WTC11 (cell line): ENCODE results near the gene SPSB3. TPM values are rescaled to one million over a fixed set of nuclear protein-coding genes. Genes with fewer than 3 reads are reported as not detected.

Experiments
- ATAC-seq: fragments of 200-7000 bp; cut with Tn5 transposase; 2 replicates; pipeline ENCODE4 v1.10.0; 2021; ENCODE audit warnings: mild to moderate bottlenecking, moderate library complexity
- CTCF ChIA-PET: fragments of 300-600 bp; sonication (Branson Sonifier 250); formaldehyde crosslinking; loops from one replicate; lab custom pipeline; 2021; ENCODE audit warnings: antibody characterized with exemption; lab: Charles Lee
- POLR2A ChIA-PET: fragments of 350-600 bp; sonication (Branson Sonifier 250); formaldehyde crosslinking; loops from one replicate; lab custom pipeline; 2021; ENCODE audit warnings: antibody characterized with exemption; lab: Charles Lee
- DNase-seq: peaks from one replicate; pipeline ENCODE4 v3.0.0; 2021; ENCODE audit warnings: low spot score
- H3K27ac Mint-ChIP-seq: 2 replicates; pipeline ENCODE4 v1.8.0; 2021; ENCODE audit warnings: mixed read lengths
- H3K27me3 Mint-ChIP-seq: 2 replicates; pipeline ENCODE4 v1.8.0; 2021; ENCODE audit warnings: low read depth, mild to moderate bottlenecking, moderate library complexity, mixed read lengths
- H3K36me3 Mint-ChIP-seq: 2 replicates; pipeline ENCODE4 v1.8.0; 2021; ENCODE audit warnings: mixed read lengths
- H3K4me1 Mint-ChIP-seq: 2 replicates; pipeline ENCODE4 v1.8.0; 2022; ENCODE audit warnings: mixed read lengths
- H3K4me3 Mint-ChIP-seq: 2 replicates; pipeline ENCODE4 v1.8.0; 2021; ENCODE audit warnings: mild to moderate bottlenecking, moderate library complexity, mixed read lengths
- H3K9me3 Mint-ChIP-seq: 2 replicates; pipeline ENCODE4 v1.8.0; 2021; ENCODE audit warnings: mixed read lengths
- ATF6 ChIP-seq: sonication (generic); formaldehyde crosslinking; IDR thresholded peaks from 2 replicates; pipeline ENCODE4 v1.8.1; 2023; ENCODE audit warnings: mild to moderate bottlenecking, missing genetic modification reagents
- CDX4 ChIP-seq: fragments of 250-450 bp; sonication (Bioruptor Pico); IDR thresholded peaks from 2 replicates; pipeline ENCODE4 v1.9.0; 2021; ENCODE audit warnings: moderate library complexity, mild to moderate bottlenecking, inconsistent platforms, borderline replicate concordance
- E2F1 ChIP-seq: sonication (generic); formaldehyde crosslinking; IDR thresholded peaks from 2 replicates; pipeline ENCODE4 v1.8.0; 2022; ENCODE audit warnings: mild to moderate bottlenecking, missing genetic modification reagents
- ERG ChIP-seq: fragments of 250-450 bp; sonication (Bioruptor Pico); IDR thresholded peaks from 2 replicates; pipeline ENCODE4 v1.8.0; 2021; ENCODE audit warnings: mild to moderate bottlenecking
- FOXP4 ChIP-seq: sonication (generic); formaldehyde crosslinking; IDR thresholded peaks from 2 replicates; pipeline ENCODE4 v1.8.0; 2022; ENCODE audit warnings: mild to moderate bottlenecking, missing genetic modification reagents
- HMGXB4 ChIP-seq: sonication (generic); formaldehyde crosslinking; IDR thresholded peaks from 2 replicates; pipeline ENCODE4 v1.8.1; 2023; ENCODE audit warnings: mild to moderate bottlenecking, moderate library complexity, missing genetic modification reagents
- JUN ChIP-seq: sonication (generic); formaldehyde crosslinking; IDR thresholded peaks from 2 replicates; pipeline ENCODE4 v1.8.0; 2023; ENCODE audit warnings: mild to moderate bottlenecking, missing genetic modification reagents
- MXD4 ChIP-seq: fragments of 250-450 bp; sonication (Bioruptor Pico); IDR thresholded peaks from 2 replicates; pipeline ENCODE4 v1.8.0; 2021; ENCODE audit warnings: mild to moderate bottlenecking, moderate library complexity, borderline replicate concordance
- NR3C1 ChIP-seq: sonication (generic); formaldehyde crosslinking; conservative IDR thresholded peaks from 2 replicates; pipeline ENCODE4 v1.8.1; 2023; ENCODE audit warnings: low read depth, mild to moderate bottlenecking, missing genetic modification reagents
- SMAD3 ChIP-seq: sonication (generic); formaldehyde crosslinking; IDR thresholded peaks from 2 replicates; pipeline ENCODE4 v1.8.0; 2022; ENCODE audit warnings: missing genetic modification reagents, mild to moderate bottlenecking, borderline replicate concordance
- SOX15 ChIP-seq: fragments of 250-450 bp; sonication (Bioruptor Pico); IDR thresholded peaks from 2 replicates; pipeline ENCODE4 v1.9.0; 2021; ENCODE audit warnings: mild to moderate bottlenecking
- SP1 ChIP-seq: sonication (generic); formaldehyde crosslinking; conservative IDR thresholded peaks from 2 replicates; pipeline ENCODE4 v1.8.1; 2022; ENCODE audit warnings: missing genetic modification reagents
- STAT6 ChIP-seq: sonication (generic); formaldehyde crosslinking; conservative IDR thresholded peaks from 2 replicates; pipeline ENCODE4 v1.8.1; 2023; ENCODE audit warnings: mild to moderate bottlenecking, low read depth, missing genetic modification reagents, moderate library complexity
- TEAD1 ChIP-seq: sonication (generic); formaldehyde crosslinking; IDR thresholded peaks from 2 replicates; pipeline ENCODE4 v1.8.0; 2022; ENCODE audit warnings: mild to moderate bottlenecking, missing genetic modification reagents
- TP53 ChIP-seq: sonication (generic); formaldehyde crosslinking; IDR thresholded peaks from 2 replicates; pipeline ENCODE4 v1.8.1; 2023; ENCODE audit warnings: mild to moderate bottlenecking, missing genetic modification reagents
- ZBTB43 ChIP-seq: sonication (generic); formaldehyde crosslinking; IDR thresholded peaks from 2 replicates; pipeline ENCODE4 v1.8.1; 2023; ENCODE audit warnings: mild to moderate bottlenecking, missing genetic modification reagents
- ZNF232 ChIP-seq: sonication (generic); formaldehyde crosslinking; IDR thresholded peaks from 2 replicates; pipeline ENCODE4 v1.8.0; 2022; ENCODE audit warnings: mild to moderate bottlenecking, missing genetic modification reagents
- ZSCAN18 ChIP-seq: fragments of 250-450 bp; sonication (Bioruptor Pico); IDR thresholded peaks from 2 replicates; pipeline ENCODE4 v2.1.2; 2022; ENCODE audit warnings: mild to moderate bottlenecking, moderate library complexity
- total RNA-seq: library from RNA; stranded (reverse); gene quantifications from 3 replicates; pipeline ENCODE4 v1.2.3, GENCODE V29; 2021

SPSB3 gene
- total RNA-seq, 1 experiment from 2014 or later, result 32.8 TPM

GRCh38 chr16:1740781-1741490, 41.4 kb downstream of the SPSB3 start (continued):
- no peak for TF ChIP-seq SMAD3 (CRISPR knock-in tag)
- TF ChIP-seq JUN (CRISPR knock-in tag), result no peak

- no peak overlapping the region for H3K4me3 Mint-ChIP-seq
- no peak for TF ChIP-seq MXD4 (CRISPR knock-in tag)
- no peak for TF ChIP-seq NR3C1 (CRISPR knock-in tag)
- TF ChIP-seq FOXP4, result no peak
- TF ChIP-seq ZNF232 (CRISPR knock-in tag), result no peak
- no peak for TF ChIP-seq TP53 (CRISPR knock-in tag)
- no peak for TF ChIP-seq STAT6
- no peak for TF ChIP-seq ERG
- no peak for TF ChIP-seq SOX15 (CRISPR knock-in tag)
- no peak for TF ChIP-seq E2F1 (CRISPR knock-in tag)
- no peak for TF ChIP-seq HMGXB4
- TF ChIP-seq CDX4 (CRISPR knock-in tag), result no peak
- TF ChIP-seq SP1 (CRISPR knock-in tag), result no peak
- TF ChIP-seq ZBTB43 (CRISPR knock-in tag), result no peak
- TF ChIP-seq ATF6 (CRISPR knock-in tag), result no peak
- no peak for TF ChIP-seq TEAD1 (CRISPR knock-in tag)
- TF ChIP-seq ZSCAN18 (CRISPR knock-in tag), result no peak
- TF ChIP-seq, all 79 proteins: peak for 0
- no peaks in the 10 kb centered on the region for H3K27me3 Mint-ChIP-seq
- DNase-seq (no peak), ATAC-seq (no peak)
- ChIA-PET POLR2A (no interaction called here), CTCF (no interaction called here)
- no peaks in the 10 kb centered on the region for H3K9me3 Mint-ChIP-seq
- H3K27ac Mint-ChIP-seq, result no peak overlapping the region
- H3K36me3 Mint-ChIP-seq, result no peaks in the 10 kb centered on the region
- H3K4me1 Mint-ChIP-seq, result no peaks in the 10 kb centered on the region
These were observed 42.1 kb downstream of the SPSB3 start for GRCh38 chr16:1740234-1740633.
